Measurements from ENCODE around the gene FOXP1. TPM values are rescaled to one million over a fixed set of nuclear protein-coding genes. Genes with fewer than 3 reads are reported as not detected.

FOXP1 gene
- total and polyA plus RNA-seq, 9 of the 15 experiments (the other 6 are each of a cell fraction or from before 2014, with no cell fraction given), result 7.7 to 34.5 (median 13.7) TPM

- CTCF ChIA-PET (ENCODE audit: low intra/inter-chr PET ratio), result no interaction called here
- Histone ChIP-seq H3K9me1 (ENCODE audit: control insufficient read depth, insufficient read depth, low read length) (no peaks in the 10 kb centered on the region), H3K79me2 (ENCODE audit: control insufficient read depth, insufficient read depth, low read length) (no peaks in the 10 kb centered on the region), H3K36me3 (ENCODE audit: control insufficient read depth, insufficient read depth, low read length) (no peaks in the 10 kb centered on the region), H3K9me3 (replicated peaks; ENCODE audit: control insufficient read depth, insufficient read depth, low read depth, low read length) (no peaks in the 10 kb centered on the region), H4K20me1 (replicated peaks; ENCODE audit: control insufficient read depth, insufficient read depth, low read length) (no peaks in the 10 kb centered on the region), H3K4me1 (replicated peaks in 1 of 2; ENCODE audit: control insufficient read depth in 2 of 2, insufficient read depth in 2 of 2, low read length in 2 of 2) (peaks cover 0 to 8% of the 10 kb centered on the region in 2 experiments; a peak in 4 of 5 replicates), H3K27ac (ENCODE audit: extremely low read depth, low read depth, low read length) (no peak overlapping the region), H2AFZ (ENCODE audit: low read depth, low read length) (no peak overlapping the region), H3K9ac (ENCODE audit: insufficient read depth in 1 of 2, low read depth in 2 of 2, low read length in 2 of 2) (no peak overlapping the region), H3K27me3 (ENCODE audit: control insufficient read depth in 2 of 2, insufficient read depth in 2 of 2, low read length in 2 of 2) (no peaks in the 10 kb centered on the region), H3K4me3 (no peak overlapping the region), H3K4me2 (ENCODE audit: insufficient read depth, low read length) (no peak overlapping the region)
- TF ChIP-seq SMARCC2 (IDR thresholded peaks at IDR 0.05; ENCODE audit: low read depth) (no peak), ETV1 (tag; conservative IDR thresholded peaks at IDR 0.05; ENCODE audit: low read depth) (no peak), MBD2 (IDR thresholded peaks at IDR 0.05; ENCODE audit: borderline replicate concordance, low read depth) (no peak), ZNF133 (CRISPR knock-in tag; IDR thresholded peaks at IDR 0.05) (no peak), E4F1 (CRISPR knock-in tag; IDR thresholded peaks at IDR 0.05; ENCODE audit: borderline replicate concordance) (no peak), SRSF7 (optimal IDR thresholded peaks at IDR 0.05; ENCODE audit: low read depth, low read length) (no peak), ZNF583 (CRISPR knock-in tag; IDR thresholded peaks at IDR 0.05) (no peak), HNRNPL (IDR thresholded peaks at IDR 0.05; ENCODE audit: low read depth, low read length) (no peak), MLLT1 (IDR thresholded peaks at IDR 0.05) (no peak), ZNF239 (CRISPR knock-in tag; IDR thresholded peaks at IDR 0.05) (no peak), ZNF347 (CRISPR knock-in tag; IDR thresholded peaks at IDR 0.05; ENCODE audit: low read depth) (no peak), ZBTB12 (CRISPR knock-in tag; IDR thresholded peaks at IDR 0.05) (no peak), FOSL1 (tag; conservative IDR thresholded peaks at IDR 0.05) (no peak), XRCC3 (IDR thresholded peaks at IDR 0.05) (no peak)
- TF ChIP-seq, protein P1, sequence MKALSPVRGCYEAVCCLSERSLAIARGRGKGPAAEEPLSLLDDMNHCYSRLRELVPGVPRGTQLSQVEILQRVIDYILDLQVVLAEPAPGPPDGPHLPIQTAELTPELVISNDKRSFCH (CRISPR knock-in tag; IDR thresholded peaks at IDR 0.05), result no peak
- TF ChIP-seq, protein P1 (tag; IDR thresholded peaks at IDR 0.05), result no peak
- ATAC-seq, result no peak
- POLR2A ChIA-PET, result interaction anchor here (0.5 kb wide), 1 partner anchor 10 kb away, joined by 4 read pairs; no protein-coding TSS in a partner anchor
- in situ Hi-C loops (cut with MboI), result no loop called here
- FAIRE-seq, result no peak
- intact Hi-C loops (cut with micrococcal nuclease), result no loop called here
- 74% methylated on average over 9 of the region's 9 CpGs for WGBS (ENCODE audit: insufficient coverage, low coverage, missing lambda C conversion rate)
- DNase-seq (ENCODE audit: extremely low read depth in 1 of 4, low spot score in 3 of 4), result no peak
- BruUV-seq (replicated peaks), result no TSS peak
Measured at GRCh38 chr3:71441217-71441924, 142.2 kb downstream of the FOXP1 start.
